Smooth muscle cell (in vitro differentiated cells): Measurements from ENCODE around the gene PIGU. TPM values are rescaled to one million over a fixed set of nuclear protein-coding genes. Genes with fewer than 3 reads are reported as not detected.

Source experiments
- DNase-seq: peaks from one replicate; lab custom pipeline; 2025; ENCODE audit not compliant: unreplicated experiment; lab: John Stamatoyannopoulos, UW
- H2AFZ ChIP-seq: fragments of 200-600 bp; sonication (generic); 2 replicates; pipeline ENCODE4 v1.6.0; 2016; ENCODE audit warnings: antibody characterized with exemption, low read depth, mild to moderate bottlenecking
- H3F3A ChIP-seq: fragments of 200-600 bp; sonication (generic); 2 replicates; pipeline ENCODE4 v1.6.0; 2017; ENCODE audit warnings: antibody characterized with exemption, low read depth
- H3K27ac ChIP-seq: fragments of 200-600 bp; sonication (generic); 2 replicates; pipeline ENCODE4 v1.5.1; 2016; ENCODE audit warnings: low read depth, mild to moderate bottlenecking
- H3K27me3 ChIP-seq: fragments of 200-600 bp; sonication (generic); 2 replicates; pipeline ENCODE4 v1.6.1; 2016; ENCODE audit warnings: low read depth, mild to moderate bottlenecking
- H3K36me3 ChIP-seq: fragments of 200-600 bp; sonication (generic); 2 replicates; pipeline ENCODE4 v1.5.1; 2016; ENCODE audit warnings: low read depth
- H3K4me1 ChIP-seq: fragments of 200-600 bp; sonication (generic); 2 replicates; pipeline ENCODE4 v1.5.1; 2016; ENCODE audit warnings: low read depth
- H3K4me2 ChIP-seq: fragments of 200-600 bp; sonication (generic); 2 replicates; pipeline ENCODE4 v1.6.0; 2016; ENCODE audit warnings: mild to moderate bottlenecking
- H3K4me3 ChIP-seq: fragments of 200-600 bp; sonication (generic); 2 replicates; pipeline ENCODE4 v1.5.1; 2016; ENCODE audit warnings: mild to moderate bottlenecking
- H3K79me2 ChIP-seq: fragments of 200-600 bp; sonication (generic); 2 replicates; pipeline ENCODE4 v1.6.0; 2016; ENCODE audit warnings: low read depth, mild to moderate bottlenecking
- H3K9ac ChIP-seq: fragments of 200-600 bp; sonication (generic); 2 replicates; pipeline ENCODE4 v1.6.0; 2016; ENCODE audit warnings: low read depth
- H3K9me3 ChIP-seq: fragments of 200-600 bp; sonication (generic); replicated peaks from 2 replicates; pipeline ENCODE4 v1.5.1; 2016; ENCODE audit warnings: low read depth
- H4K20me1 ChIP-seq: fragments of 200-600 bp; sonication (generic); 2 replicates; pipeline ENCODE4 v1.6.0; 2016; ENCODE audit warnings: low read depth
- WGBS: methylation state at CpG from one replicate; pipeline ENCODE4 v1.1.7; 2016; ENCODE audit warnings: low lambda C conversion rate; 5-methylcytosine and 5-hydroxymethylcytosine counted together
- polyA plus RNA-seq: library from polyadenylated mRNA; unstranded; fragments of >200 nt; fragmentation: Nextera tagmentation; extraction: Ambion mirVana; gene quantifications from 2 replicates; pipeline ENCODE4 v1.2.1, GENCODE V29; 2016
- total RNA-seq: library from RNA; depleted of rRNA; stranded (reverse); fragments of >200 nt; gene quantifications from 2 replicates; pipeline ENCODE4 v1.2.3, GENCODE V29; 2014
- TF ChIP-seq, protein P1 (sequence below): fragments of 200-600 bp; sonication (generic); IDR thresholded peaks from 2 replicates; pipeline ENCODE4 v1.5.1; 2017; ENCODE audit warnings: borderline replicate concordance, mild to moderate bottlenecking, antibody characterized with exemption; ENCODE audit not compliant: insufficient read depth, poor library complexity, severe bottlenecking

PIGU gene
- total and polyA plus RNA-seq, 2 experiments from 2014 or later: 46.5 to 50.2 TPM

DNA sequence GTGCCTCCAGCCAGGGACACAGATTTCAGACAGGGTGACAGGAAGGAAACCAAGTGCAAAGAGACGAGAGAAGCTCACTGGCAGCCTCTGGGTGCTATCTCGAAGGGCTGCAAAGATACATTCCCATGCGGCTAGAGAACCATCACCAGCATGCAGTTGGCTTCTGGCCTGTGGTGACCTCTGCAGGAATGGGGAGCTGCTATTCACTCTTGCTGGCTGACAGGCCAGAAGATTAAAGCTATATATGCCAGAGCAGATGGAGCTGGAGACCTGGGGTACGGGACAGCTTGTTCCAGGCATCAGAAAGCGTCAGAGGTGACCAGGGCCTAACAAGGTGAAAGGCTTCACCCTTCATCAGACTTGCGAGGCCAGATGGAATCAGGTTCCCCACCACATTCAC lies 98.4 kb downstream of the PIGU start:
- H3K27me3 ChIP-seq: no peaks in the 10 kb centered on the region
- H2AFZ ChIP-seq: no peak overlapping the region
- H3K4me3 ChIP-seq: no peak overlapping the region
- peaks cover 6% of the 10 kb centered on the region for H3K4me1 ChIP-seq
- peaks cover 5% of the 10 kb centered on the region for H3F3A ChIP-seq
- WGBS: 94% methylated on average over 6 of the region's 6 CpGs
- DNase-seq: no peak
- H3K9me3 ChIP-seq: no peaks in the 10 kb centered on the region
- H4K20me1 ChIP-seq: no peaks in the 10 kb centered on the region
- TF ChIP-seq, protein P1, sequence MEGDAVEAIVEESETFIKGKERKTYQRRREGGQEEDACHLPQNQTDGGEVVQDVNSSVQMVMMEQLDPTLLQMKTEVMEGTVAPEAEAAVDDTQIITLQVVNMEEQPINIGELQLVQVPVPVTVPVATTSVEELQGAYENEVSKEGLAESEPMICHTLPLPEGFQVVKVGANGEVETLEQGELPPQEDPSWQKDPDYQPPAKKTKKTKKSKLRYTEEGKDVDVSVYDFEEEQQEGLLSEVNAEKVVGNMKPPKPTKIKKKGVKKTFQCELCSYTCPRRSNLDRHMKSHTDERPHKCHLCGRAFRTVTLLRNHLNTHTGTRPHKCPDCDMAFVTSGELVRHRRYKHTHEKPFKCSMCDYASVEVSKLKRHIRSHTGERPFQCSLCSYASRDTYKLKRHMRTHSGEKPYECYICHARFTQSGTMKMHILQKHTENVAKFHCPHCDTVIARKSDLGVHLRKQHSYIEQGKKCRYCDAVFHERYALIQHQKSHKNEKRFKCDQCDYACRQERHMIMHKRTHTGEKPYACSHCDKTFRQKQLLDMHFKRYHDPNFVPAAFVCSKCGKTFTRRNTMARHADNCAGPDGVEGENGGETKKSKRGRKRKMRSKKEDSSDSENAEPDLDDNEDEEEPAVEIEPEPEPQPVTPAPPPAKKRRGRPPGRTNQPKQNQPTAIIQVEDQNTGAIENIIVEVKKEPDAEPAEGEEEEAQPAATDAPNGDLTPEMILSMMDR: no peak
- no peak overlapping the region for H3K27ac ChIP-seq
- H3K79me2 ChIP-seq: no peaks in the 10 kb centered on the region
- no peak overlapping the region for H3K4me2 ChIP-seq
- H3K36me3 ChIP-seq: no peaks in the 10 kb centered on the region
- no peak overlapping the region for H3K9ac ChIP-seq

- H2AFZ ChIP-seq: no peak overlapping the region
- H3K27me3 ChIP-seq: no peaks in the 10 kb centered on the region
- no peak for DNase-seq
- no peak overlapping the region for H3K9ac ChIP-seq
- peaks cover 5% of the 10 kb centered on the region for H3F3A ChIP-seq
- H3K79me2 ChIP-seq: no peaks in the 10 kb centered on the region
- no peak overlapping the region for H3K27ac ChIP-seq
- no peaks in the 10 kb centered on the region for H3K36me3 ChIP-seq
- H3K4me2 ChIP-seq: no peak overlapping the region
- no peaks in the 10 kb centered on the region for H4K20me1 ChIP-seq
- peaks cover 6% of the 10 kb centered on the region for H3K4me1 ChIP-seq
- H3K9me3 ChIP-seq: no peaks in the 10 kb centered on the region
- 85% methylated on average over 2 of the region's 2 CpGs for WGBS
- TF ChIP-seq, protein P1: no peak
- H3K4me3 ChIP-seq: no peak overlapping the region
These were observed 98.9 kb downstream of the PIGU start for GRCh38 chr20:34578025-34578424.

DNA sequence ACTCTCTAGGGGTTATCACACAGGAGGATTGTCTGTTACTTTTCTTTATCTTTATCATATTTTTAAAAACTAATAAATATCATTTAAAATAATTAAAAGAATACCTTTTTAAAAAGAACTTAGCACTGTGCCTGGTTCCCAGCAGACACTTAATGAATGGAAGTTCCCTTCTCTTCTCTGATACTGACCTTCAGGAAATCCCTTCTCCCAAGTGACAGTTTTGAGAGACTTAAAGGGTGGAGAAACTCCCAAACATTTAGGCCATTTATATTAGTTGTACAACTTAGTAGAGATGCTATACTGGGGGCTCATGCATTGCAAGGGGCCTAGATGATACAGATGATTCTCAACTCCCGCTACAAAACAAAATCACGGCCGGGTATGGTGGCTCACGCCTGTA lies 99.8 kb downstream of the PIGU start:
- Histone ChIP-seq H3K4me3 (no peak overlapping the region), H3K4me1 (peaks cover 5% of the 10 kb centered on the region), H3K36me3 (no peaks in the 10 kb centered on the region), H3K9ac (no peak overlapping the region), H3K9me3 (no peaks in the 10 kb centered on the region), H3K4me2 (no peak overlapping the region), H3K27ac (no peak overlapping the region), H3K79me2 (no peaks in the 10 kb centered on the region), H3F3A (peaks cover 2% of the 10 kb centered on the region), H4K20me1 (no peaks in the 10 kb centered on the region), H2AFZ (no peak overlapping the region), H3K27me3 (no peaks in the 10 kb centered on the region)
- no peak for DNase-seq
- 96% methylated on average over 4 of the region's 4 CpGs for WGBS
- TF ChIP-seq, protein P1: no peak

- no peaks in the 10 kb centered on the region for H3K27me3 ChIP-seq
- H3K4me3 ChIP-seq: no peak overlapping the region
- TF ChIP-seq, protein P1: no peak
- no peaks in the 10 kb centered on the region for H4K20me1 ChIP-seq
- no peaks in the 10 kb centered on the region for H3K4me1 ChIP-seq
- 99% methylated on average over 4 of the region's 4 CpGs for WGBS
- DNase-seq: no peak
- no peak overlapping the region for H3K4me2 ChIP-seq
- H3K36me3 ChIP-seq: no peaks in the 10 kb centered on the region
- H2AFZ ChIP-seq: no peak overlapping the region
- no peaks in the 10 kb centered on the region for H3K79me2 ChIP-seq
- H3F3A ChIP-seq: peaks cover 4% of the 10 kb centered on the region
- H3K27ac ChIP-seq: no peak overlapping the region
- H3K9me3 ChIP-seq: no peaks in the 10 kb centered on the region
- no peak overlapping the region for H3K9ac ChIP-seq
These were observed 101.1 kb downstream of the PIGU start for GRCh38 chr20:34575756-34576155.
